SK-N-SH (cell line): ENCODE data around the gene KIF6.

Experiments
- CHD2 ChIP-seq: fragments of 150-350 bp; IDR thresholded peaks from 2 replicates; pipeline ENCODE4 v1.6.1; 2018; ENCODE audit warnings: low read length; ENCODE audit not compliant: partially characterized antibody
- CTCF ChIP-seq: fragments of 200-600 bp; sonication (generic); IDR thresholded peaks from 2 replicates; pipeline ENCODE4 v1.6.1; 2017; ENCODE audit warnings: antibody characterized with exemption, mild to moderate bottlenecking, moderate library complexity
- EP300 ChIP-seq, 2 experiments: IDR thresholded peaks; 2 replicates each; pipeline versions ENCODE4 v1.4.0 to v1.6.1; 2012; ENCODE audit warnings: borderline replicate concordance in 1 of 2, low read depth in 1 of 2, low read length in 1 of 2
- EZH2phosphoT487 ChIP-seq: fragments of 200-600 bp; sonication (generic); IDR thresholded peaks from 2 replicates; pipeline ENCODE4 v1.6.1; 2017; ENCODE audit warnings: low read depth, mixed run types, mild to moderate bottlenecking, antibody characterized with exemption, moderate library complexity, borderline replicate concordance
- FOXM1 ChIP-seq: IDR thresholded peaks from 2 replicates; pipeline ENCODE4 v1.4.0; 2012; ENCODE audit warnings: low read depth, mild to moderate bottlenecking
- GABPA ChIP-seq: IDR thresholded peaks from 2 replicates; pipeline ENCODE4 v1.4.0; 2012; ENCODE audit warnings: low read depth, mild to moderate bottlenecking
- MAX ChIP-seq: IDR thresholded peaks from 2 replicates; pipeline ENCODE4 v1.4.0; 2012; ENCODE audit warnings: low read depth
- MXI1 ChIP-seq: IDR thresholded peaks from 2 replicates; pipeline ENCODE4 v1.6.1; 2012; ENCODE audit warnings: mild to moderate bottlenecking, low read depth, low read length, improper control_type of control experiment
- NFIC ChIP-seq: IDR thresholded peaks from 2 replicates; pipeline ENCODE4 v1.4.0; 2012; ENCODE audit warnings: borderline replicate concordance
- POLR2AphosphoS5 ChIP-seq: IDR thresholded peaks from 2 replicates; pipeline ENCODE4 v1.6.1; 2012; ENCODE audit warnings: low read depth, low read length
- RAD21 ChIP-seq: IDR thresholded peaks from 2 replicates; pipeline ENCODE4 v1.6.1; 2012; ENCODE audit warnings: mild to moderate bottlenecking, low read length
- REST ChIP-seq: IDR thresholded peaks from 2 replicates; pipeline ENCODE4 v1.6.1; 2012; ENCODE audit warnings: mild to moderate bottlenecking, low read depth, low read length, moderate library complexity
- SMC3 ChIP-seq: IDR thresholded peaks from 2 replicates; pipeline ENCODE4 v1.6.1; 2012; ENCODE audit warnings: low read depth, low read length, improper control_type of control experiment
- TCF12 ChIP-seq: IDR thresholded peaks from 2 replicates; pipeline ENCODE4 v1.4.0; 2012

GRCh38 chr6:39573541-39573940, 151.7 kb downstream of the KIF6 start:
- no peak for TF ChIP-seq CTCF
- no peak for TF ChIP-seq TCF12
- no peak for TF ChIP-seq FOXM1
- no peak for TF ChIP-seq GABPA
- TF ChIP-seq REST = no peak
- no peak for TF ChIP-seq RAD21
- TF ChIP-seq EZH2phosphoT487 = no peak
- TF ChIP-seq EP300 (IDR thresholded peaks at IDR 0.05; ENCODE audit: borderline replicate concordance in 1 of 2, low read depth in 1 of 2, low read length in 1 of 2) = no peak
- TF ChIP-seq NFIC = no peak
- TF ChIP-seq POLR2AphosphoS5 = no peak
- TF ChIP-seq CHD2 = no peak
- TF ChIP-seq SMC3 = no peak
- TF ChIP-seq MXI1 = no peak
- TF ChIP-seq MAX = no peak
